GM19351 (cell line): Measurements from ENCODE around the gene HP1BP3.
A peak's percentile ranks its signal among the peaks of the same experiment; 100 is the strongest.
"Not testable (repeated sequence)": the region's sequence is repeated elsewhere in the genome, so short reads cannot be mapped to it uniquely, and the experiment has no call there.

Experiments
- ATAC-seq: cut with Tn5 transposase; IDR thresholded peaks from one replicate; pipeline ENCODE4 v1.9.1; 2021; ENCODE audit warnings: mild to moderate bottlenecking, moderate library complexity; ENCODE audit not compliant: unreplicated experiment

HP1BP3 gene, protein sequence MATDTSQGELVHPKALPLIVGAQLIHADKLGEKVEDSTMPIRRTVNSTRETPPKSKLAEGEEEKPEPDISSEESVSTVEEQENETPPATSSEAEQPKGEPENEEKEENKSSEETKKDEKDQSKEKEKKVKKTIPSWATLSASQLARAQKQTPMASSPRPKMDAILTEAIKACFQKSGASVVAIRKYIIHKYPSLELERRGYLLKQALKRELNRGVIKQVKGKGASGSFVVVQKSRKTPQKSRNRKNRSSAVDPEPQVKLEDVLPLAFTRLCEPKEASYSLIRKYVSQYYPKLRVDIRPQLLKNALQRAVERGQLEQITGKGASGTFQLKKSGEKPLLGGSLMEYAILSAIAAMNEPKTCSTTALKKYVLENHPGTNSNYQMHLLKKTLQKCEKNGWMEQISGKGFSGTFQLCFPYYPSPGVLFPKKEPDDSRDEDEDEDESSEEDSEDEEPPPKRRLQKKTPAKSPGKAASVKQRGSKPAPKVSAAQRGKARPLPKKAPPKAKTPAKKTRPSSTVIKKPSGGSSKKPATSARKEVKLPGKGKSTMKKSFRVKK

DNA sequence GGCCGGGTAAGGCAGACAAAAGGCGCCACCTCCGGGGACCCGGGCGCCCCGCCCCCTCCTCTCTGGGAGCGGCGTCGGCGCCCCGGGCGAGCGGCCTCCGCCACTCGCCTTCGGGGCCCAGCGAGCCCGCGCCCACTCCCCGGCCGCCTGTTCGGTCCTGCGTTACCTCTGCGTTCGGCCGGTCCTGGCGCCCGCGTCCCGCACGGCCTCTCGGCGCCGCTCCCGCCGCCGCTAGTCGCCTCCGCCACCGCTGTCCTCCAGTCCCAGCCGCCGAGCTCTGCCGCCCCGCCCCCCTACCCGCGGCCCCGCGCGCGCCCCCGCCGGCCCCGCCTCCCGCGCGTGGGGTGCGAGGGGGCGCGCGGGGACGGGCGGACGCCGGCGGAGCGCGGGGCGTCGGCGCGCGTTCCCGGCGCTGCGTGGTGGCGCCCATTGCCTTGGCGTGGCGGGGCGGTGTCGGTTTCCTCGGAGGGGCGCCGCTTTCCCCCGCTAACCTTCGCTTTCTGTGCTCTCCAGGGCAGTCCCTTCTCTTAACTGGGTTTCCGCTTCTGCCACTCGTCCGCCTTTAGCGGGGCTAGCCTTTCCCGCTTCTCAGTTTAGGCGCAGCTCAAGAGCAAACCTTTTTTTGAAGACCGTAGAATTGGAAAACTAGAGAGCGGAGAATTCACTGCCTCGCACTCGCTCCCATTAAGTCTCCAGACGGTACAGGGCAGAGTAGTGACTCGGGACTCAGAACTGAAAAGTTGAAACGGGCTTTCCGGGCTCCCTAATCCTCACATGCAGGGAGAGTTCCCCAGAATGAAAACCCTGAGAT lies at the start of gene HP1BP3:
HP1BP3 (minus strand) TSS at position 279 of the 811 bp plus-strand sequence. CDS start 6,867 bp downstream, outside the sequence.
- peak; percentile 46 for ATAC-seq

DNA sequence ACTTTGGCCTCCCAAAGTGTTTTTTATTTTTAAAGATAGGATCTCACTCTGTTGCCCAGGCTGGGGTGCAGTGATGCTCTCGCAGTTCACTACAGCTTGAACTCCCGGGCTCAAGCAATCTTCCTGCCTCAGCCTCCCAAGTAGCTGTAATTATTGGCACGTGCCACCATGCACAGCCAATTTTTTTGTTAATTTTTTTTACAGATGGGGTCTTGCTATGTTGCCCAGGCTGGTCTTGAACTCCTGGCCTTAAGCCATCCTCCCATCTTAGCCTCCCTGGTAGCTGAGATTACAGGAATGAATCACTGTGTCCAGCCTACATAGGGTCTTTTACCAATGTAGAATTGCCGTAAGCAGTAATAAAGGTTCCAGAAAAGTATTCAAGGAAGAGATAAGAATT lies 49.1 kb upstream of the HP1BP3 start:
- no peak for ATAC-seq

DNA sequence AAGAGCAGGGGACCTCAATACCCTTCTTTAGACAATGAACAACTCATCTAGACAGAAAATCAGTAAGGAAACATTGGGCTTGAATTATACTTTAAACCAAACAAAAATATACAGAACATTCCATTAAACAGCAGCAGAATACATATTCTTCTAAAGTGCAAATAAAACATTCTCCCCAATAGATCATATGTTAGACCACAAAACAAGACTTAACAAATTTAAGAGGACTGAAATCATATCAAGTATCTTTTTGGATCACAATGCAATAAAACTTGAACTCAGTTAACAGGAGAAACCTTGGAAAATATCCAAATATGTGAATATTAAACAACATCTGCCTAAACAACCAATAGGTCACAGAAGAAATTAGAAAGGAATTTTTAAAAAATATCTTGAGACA lies 47.7 kb upstream of the HP1BP3 start:
- no peak for ATAC-seq

DNA sequence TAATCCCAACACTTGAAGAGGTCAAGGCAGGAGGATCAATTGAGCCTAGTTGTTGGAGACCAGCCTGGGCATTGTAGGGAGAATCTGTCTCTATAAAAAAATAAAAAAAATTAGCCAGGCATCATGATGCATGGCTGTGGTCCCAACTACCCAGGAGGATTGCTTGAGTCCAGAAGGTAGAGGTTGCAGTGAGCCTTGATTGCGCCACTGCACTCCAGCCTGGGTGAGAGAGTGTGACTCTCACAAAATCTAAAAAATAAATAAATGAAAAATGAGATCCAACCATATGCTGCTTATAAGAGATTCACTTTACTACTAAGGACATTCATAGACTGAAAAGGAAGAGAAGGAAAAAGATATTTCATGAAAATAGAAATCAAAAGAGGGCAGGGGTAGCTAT lies 47.1 kb upstream of the HP1BP3 start:
- no peak for ATAC-seq

DNA sequence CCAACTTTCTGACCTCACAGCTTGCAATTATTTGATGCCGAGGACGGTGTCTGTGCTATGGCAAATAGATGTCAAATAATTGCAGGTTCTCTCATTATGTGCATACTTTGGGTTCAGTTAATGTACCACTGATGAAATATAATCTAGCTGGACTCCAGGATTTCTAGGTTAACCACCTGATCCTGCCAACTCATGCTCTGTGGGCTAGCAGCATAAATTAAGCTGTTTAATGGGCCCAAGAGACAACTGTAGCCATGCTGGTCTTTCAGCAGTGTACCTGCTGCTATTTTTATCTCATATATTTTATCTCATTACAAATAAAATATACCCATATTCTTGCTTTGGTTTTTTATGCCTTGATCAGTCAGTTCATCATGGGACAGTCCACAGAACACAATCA lies 43.3 kb upstream of the HP1BP3 start:
- ATAC-seq = no peak

DNA sequence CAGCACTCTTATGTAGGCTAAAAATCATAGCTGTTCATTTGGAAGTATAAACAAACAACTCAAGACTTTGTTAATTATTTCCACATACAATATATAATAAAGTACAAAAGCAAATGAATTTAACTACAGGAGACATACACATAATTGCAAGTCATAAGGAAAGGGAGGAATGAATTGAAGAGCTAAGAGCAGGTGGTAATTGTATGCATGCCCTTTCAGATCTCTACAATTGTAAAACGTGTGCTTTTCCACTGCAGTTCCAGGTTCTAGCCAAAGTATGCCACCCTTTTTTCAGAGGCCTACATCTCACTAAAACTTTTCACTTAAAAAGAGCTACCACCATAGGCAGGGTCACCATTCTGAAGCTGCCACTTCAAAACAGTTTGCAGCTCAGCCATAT lies 42.8 kb upstream of the HP1BP3 start:
- ATAC-seq = no peak

DNA sequence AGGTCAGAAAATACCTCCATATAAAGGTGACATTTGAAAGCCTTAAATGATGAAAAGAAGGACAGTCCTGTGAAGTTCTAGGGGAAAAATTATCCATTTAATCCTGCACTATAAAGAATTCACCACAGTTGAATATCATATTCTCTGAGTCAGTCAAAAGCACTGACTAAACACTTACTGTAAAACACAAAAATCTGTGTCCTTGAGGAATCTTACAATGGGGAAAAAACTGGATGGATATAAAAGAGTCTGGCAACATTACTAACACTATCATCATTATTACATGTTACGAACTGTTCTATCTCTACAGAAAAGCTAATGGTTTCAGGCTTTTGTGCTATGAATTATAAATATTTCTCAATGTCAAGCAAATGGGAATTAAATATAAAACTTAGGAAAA lies 42.4 kb upstream of the HP1BP3 start:
- no peak for ATAC-seq

DNA sequence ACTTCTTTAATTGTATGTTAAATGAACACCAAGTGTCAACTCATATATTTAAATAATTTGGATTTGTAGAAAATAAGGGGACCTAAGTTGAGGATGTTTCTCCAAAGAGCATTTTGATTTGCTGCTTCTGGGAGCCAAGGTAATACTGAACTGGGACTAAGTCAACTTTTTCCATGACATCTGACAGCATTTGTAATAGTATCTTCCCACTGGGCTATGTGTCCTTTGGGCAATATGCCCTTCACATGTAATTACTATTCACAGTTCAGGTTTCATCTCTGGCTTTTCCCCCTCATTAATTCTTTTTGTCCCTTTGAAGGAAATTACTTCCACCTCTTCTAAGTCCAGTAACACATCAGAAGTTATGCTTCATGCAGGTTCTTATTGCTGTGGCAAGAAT lies 36.7 kb upstream of the HP1BP3 start:
- no peak for ATAC-seq

DNA sequence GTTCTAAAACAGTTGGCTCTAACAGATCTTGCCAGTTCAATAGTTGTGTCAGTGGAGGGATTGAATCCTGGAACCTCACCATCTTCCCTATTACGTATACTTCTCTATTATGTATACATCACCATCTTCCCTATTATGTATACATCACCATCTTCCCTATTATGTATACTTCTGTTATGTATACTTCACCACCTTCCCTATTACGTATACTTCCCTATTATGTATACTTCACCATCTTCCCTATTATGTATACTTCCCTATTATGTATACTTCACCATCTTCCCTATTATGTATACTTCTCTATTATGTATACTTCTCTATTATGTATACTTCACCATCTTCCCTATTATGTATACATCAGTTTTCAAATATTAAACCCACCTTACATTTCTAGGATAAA lies 34.4 kb upstream of the HP1BP3 start:
- no peak for ATAC-seq

DNA sequence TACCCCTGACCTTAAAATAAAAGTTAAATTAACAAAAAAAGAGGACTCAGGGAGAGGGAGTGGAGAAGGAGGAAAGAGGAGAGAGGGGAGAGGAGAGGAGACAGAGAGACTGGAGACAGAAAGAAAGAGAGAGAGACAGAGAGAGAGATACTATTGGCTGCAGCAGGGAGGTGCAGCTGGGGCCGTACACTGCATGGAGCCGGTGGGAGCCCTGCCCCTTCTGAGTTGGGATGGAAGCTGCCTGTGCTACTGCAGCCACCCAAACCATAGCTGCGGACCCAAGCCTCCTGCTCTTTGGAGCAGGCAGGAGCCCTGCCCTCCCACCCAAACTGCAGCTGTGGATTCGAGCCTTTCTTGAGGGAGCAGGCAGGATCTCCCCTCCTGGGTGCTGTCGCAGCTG lies 32.7 kb upstream of the HP1BP3 start:
- no peak for ATAC-seq

DNA sequence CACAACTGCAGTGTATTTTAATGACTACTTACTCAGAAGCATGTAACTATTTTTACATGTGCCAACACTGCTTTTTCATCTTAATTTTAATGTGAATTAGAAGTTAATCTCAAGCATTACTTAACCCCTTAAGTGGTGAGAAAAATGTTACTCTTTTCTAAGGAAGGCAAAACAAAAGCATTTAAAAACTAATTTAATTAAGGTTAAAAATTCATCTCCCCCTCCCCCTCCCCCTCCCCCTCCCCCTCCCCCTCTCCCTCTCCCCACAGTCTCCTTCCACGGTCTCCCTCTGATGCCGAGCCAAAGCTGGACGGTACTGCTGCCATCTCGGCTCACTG lies 27.4 kb upstream of the HP1BP3 start:
- no peak for ATAC-seq

DNA sequence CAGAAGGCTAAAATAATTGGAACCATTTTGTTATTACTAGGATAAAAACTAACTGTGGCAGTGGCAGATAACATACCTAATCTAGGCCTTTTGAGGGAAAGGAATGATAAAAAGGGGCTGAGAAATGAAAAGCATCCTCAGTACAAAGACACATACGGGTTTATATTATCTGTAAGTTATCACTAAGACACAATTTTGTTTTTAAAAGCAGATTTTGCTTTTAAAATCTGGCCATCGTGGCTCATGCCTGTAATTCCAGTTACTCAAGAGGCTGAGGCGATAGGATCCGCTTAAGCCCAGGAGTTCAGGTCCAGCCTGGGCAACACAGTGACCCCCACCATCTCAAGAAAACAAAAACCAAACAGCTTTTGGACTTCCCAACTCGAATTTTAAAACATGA lies 24.8 kb upstream of the HP1BP3 start:
- ATAC-seq = no peak

DNA sequence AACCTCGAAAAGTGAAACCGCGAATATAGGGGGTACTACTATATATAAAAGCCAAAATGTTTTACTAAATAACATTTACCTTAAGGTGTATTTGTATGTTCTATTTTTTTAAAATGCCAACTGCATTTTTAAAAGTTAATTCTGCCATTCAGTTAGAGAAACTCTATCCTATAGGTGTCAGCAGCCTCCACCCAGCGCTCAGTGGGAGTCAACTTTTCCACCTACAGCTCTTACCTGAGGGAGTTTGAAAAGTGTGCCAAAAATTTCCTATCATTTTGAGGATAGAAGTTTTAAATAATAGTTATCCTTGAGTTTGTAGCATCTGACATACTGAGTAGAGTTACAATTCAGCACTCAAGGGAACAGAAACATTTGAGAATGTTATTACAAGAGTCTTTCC lies 6.1 kb upstream of the HP1BP3 start:
- ATAC-seq = no peak

DNA sequence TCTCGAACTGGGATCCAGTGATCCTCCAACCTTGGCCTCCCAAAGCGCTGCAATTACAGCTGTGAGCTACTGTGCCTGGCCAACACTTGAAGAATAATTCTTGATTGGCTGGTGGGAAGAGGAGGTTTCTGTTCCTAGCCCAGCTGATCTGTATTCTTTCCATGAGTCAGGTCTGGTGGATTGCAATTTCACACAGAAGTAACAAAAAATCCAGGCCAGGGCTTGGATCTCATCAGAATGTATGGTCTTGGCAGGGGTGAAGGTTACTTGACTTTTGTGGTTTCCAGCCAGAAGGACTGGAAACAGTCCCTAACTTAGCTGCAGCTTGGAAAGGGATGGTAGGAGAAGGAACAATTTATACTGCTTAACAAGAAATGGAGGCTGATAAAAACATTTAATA lies 5.1 kb upstream of the HP1BP3 start:
- ATAC-seq = no peak

DNA sequence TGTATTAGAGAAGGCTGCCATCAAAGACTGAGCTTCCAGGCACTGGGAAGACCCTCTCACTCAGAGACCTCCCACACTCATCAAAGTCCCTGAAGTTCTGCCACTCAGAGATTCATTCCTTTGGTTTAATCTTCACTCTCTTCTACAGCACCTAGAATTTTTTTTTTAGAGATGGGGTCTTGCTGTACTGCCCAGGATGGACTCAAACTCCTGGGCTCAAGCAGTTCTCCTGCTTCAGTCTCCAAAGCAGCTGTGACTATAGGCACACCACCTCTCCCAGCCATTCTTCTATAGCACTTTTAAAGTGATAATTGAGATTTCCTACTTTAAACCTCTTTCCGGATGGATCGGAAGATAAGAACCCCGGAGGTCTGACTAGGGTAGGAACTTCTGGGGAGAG lies 3.7 kb upstream of the HP1BP3 start:
- ATAC-seq = no peak

DNA sequence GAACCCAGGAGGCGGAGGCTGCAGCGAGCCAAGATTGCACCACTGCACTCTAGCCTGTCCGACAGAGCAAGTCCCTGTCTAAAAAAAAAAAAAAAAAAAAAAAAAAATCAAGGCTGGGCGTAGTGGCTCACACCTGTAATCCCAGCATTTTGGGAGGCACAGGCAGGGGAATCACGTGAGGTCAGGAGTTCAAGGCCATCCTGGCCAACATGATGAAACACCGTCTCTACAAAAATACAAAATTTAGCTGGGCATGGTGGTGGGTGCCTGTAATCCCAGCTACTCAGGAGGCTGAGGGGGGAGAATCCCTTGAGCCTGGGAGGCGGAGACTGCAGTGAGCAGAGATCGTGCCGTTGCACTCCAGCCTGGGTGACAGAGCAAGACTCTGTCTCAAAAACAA lies 2.5 kb upstream of the HP1BP3 start:
- not testable (repeated sequence) for ATAC-seq

DNA sequence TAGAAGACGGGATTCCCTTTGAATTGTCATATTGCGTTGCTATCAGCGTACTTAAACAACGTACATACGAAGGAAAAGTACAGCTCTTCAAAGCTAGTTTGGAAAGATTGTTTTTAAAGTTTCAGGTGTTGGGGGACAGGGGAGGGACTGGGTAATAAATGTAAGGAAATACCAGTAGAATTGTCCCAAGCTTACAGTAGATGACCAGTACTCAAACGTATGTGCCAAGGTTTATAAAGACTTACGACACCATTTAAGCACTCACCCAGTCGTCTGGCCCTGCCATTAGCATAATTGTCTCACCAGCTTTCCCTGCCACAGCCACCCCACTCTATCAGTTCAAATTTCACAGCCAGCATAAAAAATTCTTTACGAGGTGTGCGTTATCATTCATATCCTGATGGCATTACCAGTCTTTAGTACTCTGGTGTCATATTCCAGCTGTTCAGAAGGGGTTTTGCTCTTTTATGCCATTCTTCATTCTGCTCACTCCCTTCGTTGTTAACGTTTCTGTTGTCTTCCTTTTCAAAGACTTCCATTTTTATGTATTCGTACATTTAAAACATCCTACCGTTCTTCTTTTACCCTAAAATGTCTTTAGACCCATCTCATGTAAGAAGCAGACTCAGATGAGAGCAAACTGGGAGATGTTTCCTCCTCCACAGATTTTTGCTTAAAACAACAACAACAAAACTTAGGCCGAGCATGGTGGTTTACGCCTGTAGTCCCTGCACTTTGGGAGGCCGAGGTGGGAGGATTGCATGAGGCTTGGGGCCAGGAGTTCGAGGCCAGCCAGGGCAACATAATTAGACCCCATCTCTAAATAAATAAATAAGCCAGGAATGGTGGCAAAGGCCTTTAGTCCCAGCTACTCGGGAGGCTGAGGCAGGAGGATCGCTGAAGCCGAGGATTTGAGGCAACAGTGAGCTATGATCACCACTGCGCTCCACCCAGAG lies 1.0 kb upstream of the HP1BP3 start:
- no peak for ATAC-seq

DNA sequence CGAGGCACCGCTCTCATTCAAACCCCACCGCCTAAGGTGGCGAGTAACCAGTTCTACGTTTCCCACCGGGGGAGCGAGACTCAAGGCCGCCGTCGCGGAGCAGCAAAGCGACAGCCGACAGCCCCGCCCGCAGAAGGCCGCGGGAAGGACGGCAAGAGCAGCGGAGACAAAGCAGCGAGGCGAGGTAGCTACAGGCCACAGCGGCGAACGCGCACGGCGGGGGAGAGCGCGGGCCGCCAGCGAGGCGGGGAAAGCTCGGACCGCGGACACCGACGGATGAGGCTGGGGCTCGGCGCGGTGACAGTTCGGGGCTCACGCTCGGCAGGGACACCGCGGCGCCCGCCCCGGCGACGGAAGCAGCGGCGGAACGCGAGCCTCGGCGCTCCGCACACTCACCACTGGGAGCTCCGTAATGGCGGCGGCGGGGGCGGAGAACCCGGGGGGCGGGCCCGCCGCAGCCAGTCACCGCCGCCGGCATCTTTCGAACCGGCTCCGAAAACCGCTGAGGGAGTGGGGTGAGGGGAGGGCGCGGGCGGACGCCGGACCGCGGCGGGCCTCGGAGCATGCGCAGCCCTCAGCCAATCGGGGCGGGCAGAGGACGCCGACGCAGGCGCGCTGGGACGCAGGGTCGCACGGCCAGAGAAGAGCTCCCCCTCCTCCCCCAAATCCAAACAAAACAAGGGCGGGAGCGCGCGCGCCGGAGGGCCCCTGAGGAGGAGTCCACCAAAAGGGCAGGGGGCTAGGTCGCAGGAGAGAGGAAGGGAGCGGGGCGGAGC lies 666 bp downstream of the HP1BP3 start:
- peak; percentile 73 for ATAC-seq

DNA sequence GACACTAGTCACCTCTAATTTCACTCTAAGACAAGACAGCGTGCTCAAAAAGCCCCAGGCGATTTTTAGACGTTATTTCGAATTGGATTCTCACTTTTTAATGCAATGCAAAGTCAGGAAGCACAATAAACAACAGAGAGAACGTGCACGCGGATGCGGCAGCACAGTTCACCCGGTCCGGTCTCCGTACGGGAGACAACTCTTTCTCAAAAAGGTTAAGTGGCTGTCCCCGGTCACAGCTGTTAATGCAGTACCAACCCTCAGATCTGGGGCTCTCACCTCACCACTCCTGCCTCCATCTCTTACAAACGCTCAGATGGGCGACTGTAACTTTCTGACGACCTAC lies 1.2 kb downstream of the HP1BP3 start:
- peak; percentile 10 for ATAC-seq

DNA sequence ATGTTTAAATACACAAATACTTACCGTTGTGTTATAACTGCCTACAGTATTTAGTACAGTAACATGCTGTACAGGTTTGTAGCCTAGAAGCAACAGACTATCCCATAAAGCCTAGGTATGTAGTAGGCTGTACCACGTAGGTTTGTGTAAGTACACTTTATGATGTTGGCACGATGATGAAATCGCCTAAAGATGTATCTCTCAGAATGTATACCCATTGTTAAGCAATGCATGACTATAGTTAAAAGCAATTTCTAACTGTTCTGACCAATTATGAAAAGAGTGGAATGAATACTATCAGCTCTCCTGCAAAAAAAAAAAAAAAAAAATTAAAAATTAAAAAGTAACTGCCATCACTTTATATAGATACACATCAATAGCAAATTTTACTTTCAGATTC lies 11.4 kb downstream of the HP1BP3 start:
- ATAC-seq = no peak
